ENCODE data around the gene VAV2.
"Not testable (repeated sequence)": the region's sequence is repeated elsewhere in the genome, so short reads cannot be mapped to it uniquely, and the experiment has no call there.

Gene VAV2

DNA sequence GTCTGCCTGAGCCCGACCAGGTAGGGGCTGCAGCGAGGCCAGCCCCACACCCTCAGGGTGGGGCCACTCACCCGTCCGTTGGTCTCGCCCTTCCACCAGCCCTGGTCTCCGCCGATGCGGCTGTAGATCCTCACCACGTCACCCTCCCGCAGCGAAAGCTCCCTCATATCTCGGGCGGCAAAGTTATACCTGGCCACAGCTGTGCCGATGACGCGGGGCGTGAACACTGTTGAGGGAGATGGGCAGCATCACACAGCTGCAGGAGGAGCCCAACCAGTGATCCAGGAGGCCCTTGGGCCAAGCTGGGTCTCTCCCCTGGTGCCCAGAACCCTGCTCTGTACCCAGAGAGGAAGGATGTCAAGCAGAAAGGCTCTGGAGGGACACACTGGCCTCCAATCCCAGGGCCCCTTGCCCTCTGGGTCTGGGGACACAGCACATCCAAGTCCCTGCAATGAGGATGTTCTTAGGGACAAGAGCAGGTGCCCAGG, 223.7 kb downstream of the VAV2 start:
- TF ChIP-seq, protein P1, sequence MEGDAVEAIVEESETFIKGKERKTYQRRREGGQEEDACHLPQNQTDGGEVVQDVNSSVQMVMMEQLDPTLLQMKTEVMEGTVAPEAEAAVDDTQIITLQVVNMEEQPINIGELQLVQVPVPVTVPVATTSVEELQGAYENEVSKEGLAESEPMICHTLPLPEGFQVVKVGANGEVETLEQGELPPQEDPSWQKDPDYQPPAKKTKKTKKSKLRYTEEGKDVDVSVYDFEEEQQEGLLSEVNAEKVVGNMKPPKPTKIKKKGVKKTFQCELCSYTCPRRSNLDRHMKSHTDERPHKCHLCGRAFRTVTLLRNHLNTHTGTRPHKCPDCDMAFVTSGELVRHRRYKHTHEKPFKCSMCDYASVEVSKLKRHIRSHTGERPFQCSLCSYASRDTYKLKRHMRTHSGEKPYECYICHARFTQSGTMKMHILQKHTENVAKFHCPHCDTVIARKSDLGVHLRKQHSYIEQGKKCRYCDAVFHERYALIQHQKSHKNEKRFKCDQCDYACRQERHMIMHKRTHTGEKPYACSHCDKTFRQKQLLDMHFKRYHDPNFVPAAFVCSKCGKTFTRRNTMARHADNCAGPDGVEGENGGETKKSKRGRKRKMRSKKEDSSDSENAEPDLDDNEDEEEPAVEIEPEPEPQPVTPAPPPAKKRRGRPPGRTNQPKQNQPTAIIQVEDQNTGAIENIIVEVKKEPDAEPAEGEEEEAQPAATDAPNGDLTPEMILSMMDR (IDR thresholded peaks at IDR 0.05; ENCODE audit: insufficient read depth, low read depth, low read length, missing control alignments), result no peak
- H3K4me3 ChIP-seq (ENCODE audit: low read length), result no peak overlapping the region
- no peak for DNase-seq (ENCODE audit: low read depth)

GRCh38 chr9:133767625-133768024, 224.5 kb downstream of the VAV2 start:
- DNase-seq (ENCODE audit: low read depth), result no peak
- H3K4me3 ChIP-seq (ENCODE audit: low read length), result no peak overlapping the region
- TF ChIP-seq, protein P1 (IDR thresholded peaks at IDR 0.05; ENCODE audit: insufficient read depth, low read depth, low read length, missing control alignments), result no peak

DNA sequence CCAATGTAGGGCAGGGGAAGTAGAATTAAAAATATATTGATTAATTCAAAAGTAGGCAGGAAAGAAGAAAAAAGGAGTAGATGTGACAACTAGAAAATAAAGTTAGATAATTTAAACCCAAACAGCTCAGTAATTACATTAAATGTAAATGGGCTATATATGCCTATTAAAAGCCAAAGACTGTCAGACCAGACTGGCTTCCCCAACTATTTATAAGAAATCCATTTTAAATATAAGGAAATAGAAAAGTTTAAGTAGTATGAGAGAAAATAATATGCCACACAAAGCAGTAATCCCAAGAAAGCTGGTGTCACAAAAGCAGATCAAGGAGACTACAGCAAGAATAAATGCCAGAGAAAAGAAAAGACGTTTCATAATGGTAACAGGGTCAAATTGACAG, 225.1 kb downstream of the VAV2 start:
- TF ChIP-seq, protein P1 (IDR thresholded peaks at IDR 0.05; ENCODE audit: insufficient read depth, low read depth, low read length, missing control alignments), result no peak
- H3K4me3 ChIP-seq (ENCODE audit: low read length), result no peak overlapping the region
- DNase-seq (ENCODE audit: low read depth), result no peak

- not testable (repeated sequence) for DNase-seq (ENCODE audit: low read depth); H3K4me3 ChIP-seq (ENCODE audit: low read length)
Measured at GRCh38 chr9:133766234-133766633, 225.9 kb downstream of the VAV2 start.

DNA sequence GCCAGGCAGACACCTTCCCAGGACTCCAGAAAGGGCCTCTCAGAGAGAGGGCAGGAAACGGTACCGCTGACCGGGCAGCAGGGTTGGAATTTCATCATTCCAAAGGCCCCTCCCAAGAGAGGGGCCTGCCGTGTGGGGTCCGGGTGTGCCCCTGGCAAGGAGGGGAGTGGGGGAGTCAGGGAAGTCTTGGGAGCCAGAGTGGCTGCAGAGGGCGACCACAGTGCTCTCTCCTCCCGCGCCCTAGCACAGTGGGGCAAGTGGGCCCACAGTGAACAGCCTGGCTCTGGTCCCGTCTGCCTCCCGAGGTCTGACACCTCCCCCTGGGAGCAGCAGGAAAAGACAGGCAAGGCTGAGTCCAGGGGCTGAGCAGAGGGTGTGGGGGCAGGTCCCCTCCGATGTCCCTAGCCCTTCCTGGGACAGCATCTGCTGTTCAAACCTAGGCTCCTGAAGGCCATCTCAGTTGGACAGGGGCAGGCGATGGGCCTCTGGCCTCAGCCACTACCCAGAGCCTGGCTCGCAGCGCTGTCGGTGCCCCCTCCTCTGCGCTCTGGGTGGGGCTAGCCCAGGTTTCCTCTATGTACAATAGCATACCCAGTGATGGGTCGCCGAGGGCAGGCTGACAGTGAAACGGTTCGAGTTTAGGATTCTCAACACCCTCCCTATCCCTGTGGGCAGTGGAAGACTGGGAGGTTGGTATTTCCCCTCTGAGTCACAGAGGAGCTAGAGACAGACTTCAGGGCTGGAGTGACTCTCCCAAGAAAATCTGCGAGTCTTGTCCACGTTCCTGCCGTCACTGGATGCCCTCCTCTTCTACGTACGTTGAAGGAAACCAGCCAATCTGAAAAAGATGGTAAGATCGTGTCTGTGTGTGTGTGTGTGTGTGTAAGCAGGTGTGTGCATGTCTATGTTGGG, 228.6 kb downstream of the VAV2 start:
- no peak overlapping the region for H3K4me3 ChIP-seq (ENCODE audit: low read length)
- TF ChIP-seq, protein P1 (IDR thresholded peaks at IDR 0.05; ENCODE audit: insufficient read depth, low read depth, low read length, missing control alignments), result no peak
- DNase-seq (ENCODE audit: low read depth), result no peak

DNA sequence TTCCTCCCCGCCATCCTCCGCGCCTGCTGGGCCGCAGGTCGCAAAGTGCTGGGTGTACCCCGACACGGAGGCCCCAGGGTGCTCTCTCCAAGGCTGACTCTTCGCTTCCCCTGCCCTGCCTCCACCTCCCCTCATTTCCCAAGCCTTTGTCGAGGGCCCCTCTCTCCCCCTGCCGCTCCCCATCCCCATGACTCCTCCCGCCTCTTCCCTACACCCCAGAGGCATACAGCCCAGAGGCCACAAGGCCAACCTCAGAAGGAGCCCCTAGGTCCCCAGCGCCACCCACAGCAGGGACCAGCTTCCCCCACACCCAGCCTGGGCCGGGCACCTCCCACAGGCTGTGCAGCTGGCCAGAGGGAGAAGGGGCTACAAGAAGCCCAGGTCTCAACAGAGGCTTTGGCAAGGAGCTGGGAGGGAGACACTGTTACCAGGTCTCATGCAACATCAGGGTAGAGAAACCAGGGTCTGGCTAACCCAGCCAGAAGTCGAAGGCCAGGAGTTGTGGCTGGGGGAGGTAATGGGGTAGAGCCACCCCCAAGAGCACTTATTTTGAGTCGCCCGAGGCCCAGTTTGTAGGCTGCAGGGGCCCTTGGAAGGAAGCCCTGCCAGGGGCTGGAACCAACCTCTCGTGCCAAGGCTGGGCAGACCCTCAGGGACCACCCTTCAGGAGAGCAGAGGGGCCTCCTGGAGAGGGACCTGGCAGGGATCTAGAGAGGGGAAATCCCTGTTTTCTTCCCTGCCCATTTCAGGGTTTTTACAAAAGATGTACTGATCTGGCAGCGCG, 229.4 kb downstream of the VAV2 start:
- no peak for DNase-seq (ENCODE audit: low read depth)
- TF ChIP-seq, protein P1 (IDR thresholded peaks at IDR 0.05; ENCODE audit: insufficient read depth, low read depth, low read length, missing control alignments), result no peak
- no peak overlapping the region for H3K4me3 ChIP-seq (ENCODE audit: low read length)

DNA sequence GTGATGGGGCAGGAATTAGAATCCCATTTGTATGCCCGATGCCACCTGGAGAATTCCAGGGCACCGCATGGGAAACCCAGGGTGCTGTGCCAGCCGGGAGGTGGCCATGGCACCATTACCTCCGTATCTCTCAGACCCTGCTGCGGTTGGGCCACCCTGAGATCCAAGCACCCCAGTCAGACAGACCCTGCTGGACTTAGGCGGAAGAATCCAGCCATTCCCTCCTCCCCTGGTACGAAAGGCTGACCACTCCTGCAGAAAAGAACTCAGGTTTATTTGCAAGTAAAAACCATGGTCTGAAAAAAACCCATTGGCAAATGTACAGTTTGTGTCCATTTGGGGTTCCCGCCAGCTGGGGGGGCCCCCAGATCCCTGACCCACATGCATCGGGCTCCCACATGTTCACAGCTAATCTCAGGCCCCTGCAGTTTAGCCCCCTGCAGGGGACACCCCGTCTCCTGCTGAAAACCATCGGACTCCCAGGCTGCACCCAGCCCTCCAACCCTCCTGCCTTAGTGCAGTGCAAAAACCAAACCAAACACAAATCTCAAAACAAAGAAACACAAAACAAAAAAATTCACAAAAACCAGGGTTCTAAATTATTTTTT, 230.4 kb downstream of the VAV2 start:
- TF ChIP-seq, protein P1 (IDR thresholded peaks at IDR 0.05; ENCODE audit: insufficient read depth, low read depth, low read length, missing control alignments), result no peak
- DNase-seq (ENCODE audit: low read depth), result no peak
- no peak overlapping the region for H3K4me3 ChIP-seq (ENCODE audit: low read length)
